ENCODE results near the gene DYNLT3.

The DYNLT3 gene

DNA sequence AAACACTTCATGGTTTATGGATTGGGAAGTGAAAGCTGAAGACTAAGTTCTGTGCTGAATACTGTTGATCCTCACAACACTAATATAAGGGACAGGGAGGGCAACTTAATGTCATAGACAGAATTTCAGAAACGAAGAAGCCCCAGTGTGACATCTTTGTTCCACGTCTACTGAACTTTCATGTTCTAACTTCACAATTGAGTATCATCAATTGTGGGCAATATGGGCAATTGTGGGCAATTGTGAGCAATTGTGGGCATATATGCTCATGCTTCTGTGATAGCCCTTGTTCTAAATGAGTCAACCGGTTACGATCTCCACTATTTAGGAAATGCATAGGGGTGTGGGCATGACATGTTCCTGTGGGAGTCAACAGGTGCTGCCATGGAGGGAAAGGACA is 33.8 kb downstream of the DYNLT3 start:
- no peak overlapping the region for H3K9ac ChIP-seq (ENCODE audit: low read length)
- no peaks in the 10 kb centered on the region for H3K4me1 ChIP-seq (ENCODE audit: insufficient read depth, low read length)
- no peak overlapping the region for H3K4me3 ChIP-seq (ENCODE audit: low read depth in 1 of 2, low read length in 2 of 2)
- H3K36me3 ChIP-seq (ENCODE audit: insufficient read depth, low read length), result no peaks in the 10 kb centered on the region
- peaks cover 0 to 8% of the 10 kb centered on the region in 2 donors for H3K27me3 ChIP-seq (ENCODE audit: control insufficient read depth in 1 of 2, insufficient read depth in 2 of 2, low read length in 2 of 2)
- H3K9me3 ChIP-seq (ENCODE audit: low read length), result no peaks in the 10 kb centered on the region
- no peak overlapping the region for H3K27ac ChIP-seq (ENCODE audit: low read depth, low read length)

- H3K9ac ChIP-seq (ENCODE audit: low read length), result no peak overlapping the region
- no peaks in the 10 kb centered on the region for H3K4me1 ChIP-seq (ENCODE audit: insufficient read depth, low read length)
- H3K36me3 ChIP-seq (ENCODE audit: insufficient read depth, low read length), result no peaks in the 10 kb centered on the region
- no peaks in the 10 kb centered on the region for H3K9me3 ChIP-seq (ENCODE audit: low read length)
- no peak overlapping the region for H3K27ac ChIP-seq (ENCODE audit: low read depth, low read length)
- no peak overlapping the region for H3K4me3 ChIP-seq (ENCODE audit: low read depth in 1 of 2, low read length in 2 of 2)
- peaks cover 0 to 4% of the 10 kb centered on the region in 2 donors for H3K27me3 ChIP-seq (ENCODE audit: control insufficient read depth in 1 of 2, insufficient read depth in 2 of 2, low read length in 2 of 2)
Measured at GRCh38 chrX:37812110-37812509, 35.3 kb downstream of the DYNLT3 start.

GRCh38 chrX:37809970-37810369 is 37.4 kb downstream of the DYNLT3 start:
- H3K4me3 ChIP-seq (ENCODE audit: low read depth in 1 of 2, low read length in 2 of 2), result no peak overlapping the region
- no peak overlapping the region for H3K27ac ChIP-seq (ENCODE audit: low read depth, low read length)
- H3K9ac ChIP-seq (ENCODE audit: low read length), result no peak overlapping the region
- H3K36me3 ChIP-seq (ENCODE audit: insufficient read depth, low read length), result no peaks in the 10 kb centered on the region
- H3K4me1 ChIP-seq (ENCODE audit: insufficient read depth, low read length), result no peaks in the 10 kb centered on the region
- no peaks in the 10 kb centered on the region for H3K27me3 ChIP-seq (ENCODE audit: control insufficient read depth in 1 of 2, insufficient read depth in 2 of 2, low read length in 2 of 2)
- H3K9me3 ChIP-seq (ENCODE audit: low read length), result no peaks in the 10 kb centered on the region

DNA sequence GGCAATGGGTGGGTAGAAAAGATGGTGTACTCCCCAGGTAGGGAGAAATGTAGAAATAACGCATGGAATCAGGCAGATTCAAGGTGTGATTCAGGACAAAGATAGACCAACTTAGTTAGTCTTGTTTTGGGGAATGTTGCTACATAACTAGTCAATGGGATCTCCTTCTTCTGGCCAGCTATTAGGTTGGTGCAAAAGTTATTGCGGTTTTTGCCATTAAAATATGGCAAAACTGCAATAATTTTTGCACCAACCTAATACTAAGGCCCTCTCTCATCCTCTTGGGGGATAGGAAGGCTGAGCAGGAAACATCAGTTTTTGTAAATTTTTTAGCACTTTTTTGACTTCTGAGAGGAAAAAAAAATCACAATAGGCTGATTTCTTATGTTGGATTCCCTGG is 44.3 kb downstream of the DYNLT3 start:
- Histone ChIP-seq H3K4me3 (ENCODE audit: low read depth in 1 of 2, low read length in 2 of 2) (no peak overlapping the region), H3K27ac (ENCODE audit: low read depth, low read length) (no peak overlapping the region), H3K4me1 (ENCODE audit: insufficient read depth, low read length) (no peaks in the 10 kb centered on the region), H3K9ac (ENCODE audit: low read length) (no peak overlapping the region), H3K27me3 (ENCODE audit: control insufficient read depth in 1 of 2, insufficient read depth in 2 of 2, low read length in 2 of 2) (no peaks in the 10 kb centered on the region), H3K9me3 (ENCODE audit: low read length) (no peaks in the 10 kb centered on the region), H3K36me3 (ENCODE audit: insufficient read depth, low read length) (no peaks in the 10 kb centered on the region)

DNA sequence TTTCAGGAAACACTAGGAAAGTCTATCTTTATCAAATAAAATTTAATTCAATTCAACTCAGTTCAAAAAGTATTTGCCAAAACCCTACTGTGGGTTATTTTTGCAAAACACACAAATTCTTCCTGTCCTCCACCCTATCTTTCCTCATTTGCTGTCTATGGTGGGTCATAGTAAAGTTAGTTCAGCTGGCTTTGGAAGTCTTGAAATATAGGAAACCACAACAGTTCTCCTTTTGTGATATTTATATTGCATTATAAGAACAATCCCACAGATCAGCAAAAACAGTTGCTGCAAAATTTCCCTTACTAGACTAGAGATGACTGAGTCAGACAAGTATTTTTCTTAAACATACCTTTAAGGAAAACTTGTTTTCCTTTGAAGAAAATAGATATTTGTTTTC is 45.3 kb downstream of the DYNLT3 start:
- no peaks in the 10 kb centered on the region for H3K4me1 ChIP-seq (ENCODE audit: insufficient read depth, low read length)
- no peaks in the 10 kb centered on the region for H3K9me3 ChIP-seq (ENCODE audit: low read length)
- no peaks in the 10 kb centered on the region for H3K36me3 ChIP-seq (ENCODE audit: insufficient read depth, low read length)
- no peak overlapping the region for H3K27ac ChIP-seq (ENCODE audit: low read depth, low read length)
- H3K4me3 ChIP-seq (ENCODE audit: low read depth in 1 of 2, low read length in 2 of 2), result no peak overlapping the region
- no peak overlapping the region for H3K9ac ChIP-seq (ENCODE audit: low read length)
- H3K27me3 ChIP-seq (ENCODE audit: control insufficient read depth in 1 of 2, insufficient read depth in 2 of 2, low read length in 2 of 2), result no peaks in the 10 kb centered on the region

DNA sequence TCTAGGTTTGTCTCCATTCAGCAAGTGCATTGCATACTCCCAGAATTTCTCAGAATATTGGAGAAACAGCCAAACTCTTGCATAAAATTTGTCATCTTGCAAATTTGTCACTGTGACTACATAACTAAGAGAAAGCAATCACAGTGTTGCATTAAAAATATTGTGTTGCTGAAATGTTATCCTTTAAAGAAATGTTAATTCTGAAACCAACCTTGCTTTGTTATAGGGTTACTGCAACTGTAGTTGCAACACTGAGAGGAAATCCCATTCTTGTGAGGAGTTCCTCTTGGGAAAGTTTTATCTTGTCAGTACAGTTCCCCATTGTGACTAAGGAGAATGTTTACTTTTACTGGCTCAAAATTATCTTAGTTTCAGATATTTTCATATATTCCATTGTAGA is 46.7 kb downstream of the DYNLT3 start:
- no peaks in the 10 kb centered on the region for H3K36me3 ChIP-seq (ENCODE audit: insufficient read depth, low read length)
- H3K9me3 ChIP-seq (ENCODE audit: low read length), result no peaks in the 10 kb centered on the region
- no peaks in the 10 kb centered on the region for H3K27me3 ChIP-seq (ENCODE audit: control insufficient read depth in 1 of 2, insufficient read depth in 2 of 2, low read length in 2 of 2)
- no peaks in the 10 kb centered on the region for H3K4me1 ChIP-seq (ENCODE audit: insufficient read depth, low read length)
- no peak overlapping the region for H3K9ac ChIP-seq (ENCODE audit: low read length)
- H3K27ac ChIP-seq (ENCODE audit: low read depth, low read length), result no peak overlapping the region
- no peak overlapping the region for H3K4me3 ChIP-seq (ENCODE audit: low read depth in 1 of 2, low read length in 2 of 2)

GRCh38 chrX:37799936-37800335 is 47.4 kb downstream of the DYNLT3 start:
- no peaks in the 10 kb centered on the region for H3K27me3 ChIP-seq (ENCODE audit: control insufficient read depth in 1 of 2, insufficient read depth in 2 of 2, low read length in 2 of 2)
- no peaks in the 10 kb centered on the region for H3K36me3 ChIP-seq (ENCODE audit: insufficient read depth, low read length)
- no peak overlapping the region for H3K27ac ChIP-seq (ENCODE audit: low read depth, low read length)

GRCh38 chrX:37796805-37797204 is 50.6 kb downstream of the DYNLT3 start:
- Histone ChIP-seq H3K27me3 (ENCODE audit: control insufficient read depth in 1 of 2, insufficient read depth in 2 of 2, low read length in 2 of 2) (no peaks in the 10 kb centered on the region), H3K9me3 (ENCODE audit: low read length) (no peaks in the 10 kb centered on the region), H3K4me1 (ENCODE audit: insufficient read depth, low read length) (no peaks in the 10 kb centered on the region), H3K9ac (ENCODE audit: low read length) (no peak overlapping the region), H3K4me3 (ENCODE audit: low read depth in 1 of 2, low read length in 2 of 2) (no peak overlapping the region), H3K27ac (ENCODE audit: low read depth, low read length) (no peak overlapping the region), H3K36me3 (ENCODE audit: insufficient read depth, low read length) (no peaks in the 10 kb centered on the region)

More at GRCh38 chrX:37799936-37800335, 47.4 kb downstream of the DYNLT3 start:
- no peaks in the 10 kb centered on the region for H3K9me3 ChIP-seq (ENCODE audit: low read length)
- no peak overlapping the region for H3K9ac ChIP-seq (ENCODE audit: low read length)
- H3K4me1 ChIP-seq (ENCODE audit: insufficient read depth, low read length), result no peaks in the 10 kb centered on the region
- H3K4me3 ChIP-seq (ENCODE audit: low read depth in 1 of 2, low read length in 2 of 2), result no peak overlapping the region

- no peaks in the 10 kb centered on the region for H3K27me3 ChIP-seq (ENCODE audit: control insufficient read depth in 1 of 2, insufficient read depth in 2 of 2, low read length in 2 of 2)
Measured at GRCh38 chrX:37796310-37796709, 51.1 kb downstream of the DYNLT3 start.

More at GRCh38 chrX:37796310-37796709, 51.1 kb downstream of the DYNLT3 start:
- Histone ChIP-seq H3K4me3 (ENCODE audit: low read depth in 1 of 2, low read length in 2 of 2) (no peak overlapping the region), H3K4me1 (ENCODE audit: insufficient read depth, low read length) (no peaks in the 10 kb centered on the region), H3K36me3 (ENCODE audit: insufficient read depth, low read length) (no peaks in the 10 kb centered on the region), H3K9me3 (ENCODE audit: low read length) (no peaks in the 10 kb centered on the region), H3K27ac (ENCODE audit: low read depth, low read length) (no peak overlapping the region), H3K9ac (ENCODE audit: low read length) (no peak overlapping the region)

All from muscle layer of colon (tissue), 2 donors.